Large intestine (tissue), 12 donors: ENCODE data around the gene CUL7. TPM values are rescaled to one million over a fixed set of nuclear protein-coding genes. Genes with fewer than 3 reads are reported as not detected.

Experiments
- DNase-seq, 2 donors: peaks; one replicate each; pipeline versions ENCODE4 v3.0.0 to v3.0.0-alpha.2; 2013
- H3K27ac ChIP-seq: one replicate; pipeline ENCODE4 v1.5.1; 2013; ENCODE audit warnings: low read length
- H3K27me3 ChIP-seq: 2 replicates; pipeline ENCODE4 v1.6.1; 2013; ENCODE audit warnings: low read length; ENCODE audit not compliant: control insufficient read depth, insufficient read depth
- H3K36me3 ChIP-seq: 2 replicates; pipeline ENCODE4 v1.6.1; 2013; ENCODE audit warnings: low read length; ENCODE audit not compliant: control insufficient read depth, insufficient read depth
- H3K4me1 ChIP-seq: one replicate; pipeline ENCODE4 v1.6.1; 2013; ENCODE audit warnings: low read length; ENCODE audit not compliant: control insufficient read depth, insufficient read depth
- H3K4me3 ChIP-seq: one replicate; pipeline ENCODE4 v1.5.1; 2013; ENCODE audit warnings: low read length
- H3K9me3 ChIP-seq: one replicate; pipeline ENCODE4 v1.6.1; 2013; ENCODE audit warnings: mild to moderate bottlenecking, low read depth, low read length, moderate library complexity; ENCODE audit not compliant: control insufficient read depth
- WGBS: methylation state at CpG from one replicate; pipeline ENCODE4 v1.1.5; 2013; ENCODE audit warnings: low lambda C conversion rate; ENCODE audit not compliant: insufficient coverage; 5-methylcytosine and 5-hydroxymethylcytosine counted together
- long read RNA-seq, 11 donors: transcript quantifications; one replicate each; lab custom pipeline, GENCODE V29; 2026
- polyA plus RNA-seq: library from polyadenylated mRNA; unstranded; fragments of 120-200 nt; gene quantifications from one replicate; pipeline ENCODE4 v1.2.1, GENCODE V29; 2013

CUL7 gene
- 40.7 TPM for polyA plus RNA-seq
- long read RNA-seq, donor 1, full-length matches to known transcripts = 1 of 1 reads
- long read RNA-seq, donor 1, partial matches to known transcripts = 0 of 1 reads
- long read RNA-seq, donor 1, other reads (novel, unspliced or antisense) = 0 of 1 reads
- long read RNA-seq, donor 2, full-length matches to known transcripts = 2 of 222 reads
- long read RNA-seq, donor 2, partial matches to known transcripts = 187 of 222 reads
- long read RNA-seq, donor 2, other reads (novel, unspliced or antisense) = 33 of 222 reads
- long read RNA-seq, donor 3, partial matches to known transcripts = 131 of 172 reads
- long read RNA-seq, donor 3, other reads (novel, unspliced or antisense) = 41 of 172 reads
- long read RNA-seq, donor 4 = 0 reads
- long read RNA-seq, donor 5, full-length matches to known transcripts = 4 of 27 reads
- long read RNA-seq, donor 5, partial matches to known transcripts = 18 of 27 reads
- long read RNA-seq, donor 5, other reads (novel, unspliced or antisense) = 5 of 27 reads
- long read RNA-seq, donor 6, full-length matches to known transcripts = 2 of 8 reads
- long read RNA-seq, donor 6, partial matches to known transcripts = 6 of 8 reads
- long read RNA-seq, donor 6, other reads (novel, unspliced or antisense) = 0 of 8 reads
- long read RNA-seq, donor 7 = 0 reads
- long read RNA-seq, donor 8, full-length matches to known transcripts = 3 of 10 reads
- long read RNA-seq, donor 8, partial matches to known transcripts = 7 of 10 reads
- long read RNA-seq, donor 8, other reads (novel, unspliced or antisense) = 0 of 10 reads
- long read RNA-seq, donor 9, partial matches to known transcripts = 10 of 10 reads
- long read RNA-seq, donor 9, other reads (novel, unspliced or antisense) = 0 of 10 reads
- long read RNA-seq, donor 10, full-length matches to known transcripts = 3 of 8 reads
- long read RNA-seq, donor 10, partial matches to known transcripts = 5 of 8 reads
- long read RNA-seq, donor 10, other reads (novel, unspliced or antisense) = 0 of 8 reads
- long read RNA-seq, donor 11, full-length matches to known transcripts = 1 of 7 reads
- long read RNA-seq, donor 11, partial matches to known transcripts = 6 of 7 reads
- long read RNA-seq, donor 11, other reads (novel, unspliced or antisense) = 0 of 7 reads

GRCh38 chr6:43053545-43054205 lies at the start of gene CUL7:
CUL7 (minus strand) TSS chr6:43053851; CDS start chr6:43052788, 1,063 bp downstream.
- peaks cover 25% of the 10 kb centered on the region for H3K4me1 ChIP-seq
- no peaks in the 10 kb centered on the region for H3K27me3 ChIP-seq
- no peaks in the 10 kb centered on the region for H3K9me3 ChIP-seq
- peaks cover 50% of the 10 kb centered on the region for H3K36me3 ChIP-seq
- H3K4me3 ChIP-seq = peak within 1 kb of the TSS; percentile 85
- no CpG with 5 or more reads among the region's 45 CpGs for WGBS
- H3K27ac ChIP-seq = peak within 1 kb of the TSS; percentile 91
- peak; percentile 95 to 98 for DNase-seq

GRCh38 chr6:43101497-43101896 lies 47.8 kb upstream of the CUL7 start:
- Histone ChIP-seq H3K27me3 (no peaks in the 10 kb centered on the region), H3K27ac (no peak overlapping the region), H3K4me1 (no peaks in the 10 kb centered on the region), H3K9me3 (no peaks in the 10 kb centered on the region), H3K4me3 (no peak overlapping the region), H3K36me3 (no peaks in the 10 kb centered on the region)
- 100% methylated on average over 1 of the region's 4 CpGs for WGBS
- DNase-seq = no peak

- H3K4me1 ChIP-seq = no peaks in the 10 kb centered on the region
- no peak overlapping the region for H3K27ac ChIP-seq
- H3K27me3 ChIP-seq = no peaks in the 10 kb centered on the region
- no CpG with 5 or more reads among the region's 4 CpGs for WGBS
- no peaks in the 10 kb centered on the region for H3K9me3 ChIP-seq
- H3K4me3 ChIP-seq = no peak overlapping the region
- no peak for DNase-seq
- H3K36me3 ChIP-seq = no peaks in the 10 kb centered on the region
These were observed 43.9 kb upstream of the CUL7 start for GRCh38 chr6:43097502-43097901.

GRCh38 chr6:43097098-43097489 lies 43.4 kb upstream of the CUL7 start:
- no CpG with 5 or more reads among the region's 5 CpGs for WGBS
- no peak overlapping the region for H3K4me3 ChIP-seq
- no peaks in the 10 kb centered on the region for H3K4me1 ChIP-seq
- H3K36me3 ChIP-seq = no peaks in the 10 kb centered on the region
- H3K27ac ChIP-seq = no peak overlapping the region
- no peak for DNase-seq
- no peaks in the 10 kb centered on the region for H3K9me3 ChIP-seq
- no peaks in the 10 kb centered on the region for H3K27me3 ChIP-seq

- DNase-seq = no peak
- Histone ChIP-seq H3K27ac (peak overlapping the region; percentile 3), H3K4me3 (no peak overlapping the region), H3K36me3 (no peaks in the 10 kb centered on the region), H3K4me1 (no peaks in the 10 kb centered on the region), H3K27me3 (no peaks in the 10 kb centered on the region), H3K9me3 (no peaks in the 10 kb centered on the region)
- WGBS = 40% methylated on average over 1 of the region's 8 CpGs
These were observed 42.9 kb upstream of the CUL7 start for GRCh38 chr6:43096451-43097097.

- H3K27ac ChIP-seq = no peak overlapping the region
- no CpG with 5 or more reads among the region's 7 CpGs for WGBS
These were observed 42.3 kb upstream of the CUL7 start for GRCh38 chr6:43095939-43096338.

GRCh38 chr6:43093436-43094289 lies 40.0 kb upstream of the CUL7 start:
- H3K27ac ChIP-seq = peak overlapping the region; percentile 16
- no peak overlapping the region for H3K4me3 ChIP-seq
- no peaks in the 10 kb centered on the region for H3K27me3 ChIP-seq
- no peaks in the 10 kb centered on the region for H3K9me3 ChIP-seq
- H3K4me1 ChIP-seq = peaks cover 16% of the 10 kb centered on the region
- 73% methylated on average over 2 of the region's 9 CpGs for WGBS
- no peak for DNase-seq
- H3K36me3 ChIP-seq = no peaks in the 10 kb centered on the region

More at GRCh38 chr6:43095939-43096338, 42.3 kb upstream of the CUL7 start:
- H3K27me3 ChIP-seq = no peaks in the 10 kb centered on the region
- H3K4me3 ChIP-seq = no peak overlapping the region
- no peaks in the 10 kb centered on the region for H3K36me3 ChIP-seq
- peaks cover under 1% of the 10 kb centered on the region for H3K4me1 ChIP-seq
- no peak for DNase-seq
- no peaks in the 10 kb centered on the region for H3K9me3 ChIP-seq

- Histone ChIP-seq H3K9me3 (no peaks in the 10 kb centered on the region), H3K36me3 (no peaks in the 10 kb centered on the region), H3K27ac (no peak overlapping the region), H3K27me3 (no peaks in the 10 kb centered on the region), H3K4me1 (peaks cover 16% of the 10 kb centered on the region), H3K4me3 (no peak overlapping the region)
- no peak for DNase-seq
These were observed 39.0 kb upstream of the CUL7 start for GRCh38 chr6:43092635-43093034.

GRCh38 chr6:43091436-43091991 lies 37.9 kb upstream of the CUL7 start:
- H3K4me1 ChIP-seq = peaks cover 16% of the 10 kb centered on the region
- no peaks in the 10 kb centered on the region for H3K36me3 ChIP-seq
- DNase-seq = no peak
- H3K4me3 ChIP-seq = no peak overlapping the region
- 98% methylated on average over 5 of the region's 10 CpGs for WGBS
- no peak overlapping the region for H3K27ac ChIP-seq
- no peaks in the 10 kb centered on the region for H3K9me3 ChIP-seq
- H3K27me3 ChIP-seq = no peaks in the 10 kb centered on the region
